HepG2 (cell line): ENCODE measurements around the gene SLC23A2. TPM values are rescaled to one million over a fixed set of nuclear protein-coding genes. Genes with fewer than 3 reads are reported as not detected.

ENCODE experiments used
- ATF6 ChIP-seq: sonication (generic); formaldehyde crosslinking; conservative IDR thresholded peaks from 2 replicates; pipeline ENCODE4 v1.4.0; 2020; ENCODE audit warnings: missing genetic modification reagents
- BORCS8-MEF2B ChIP-seq: sonication (generic); formaldehyde crosslinking; IDR thresholded peaks from 2 replicates; pipeline ENCODE4 v1.8.0; 2022; ENCODE audit warnings: mild to moderate bottlenecking, missing genetic modification reagents
- JDP2 ChIP-seq: sonication (generic); formaldehyde crosslinking; IDR thresholded peaks from 2 replicates; pipeline ENCODE4 v1.8.1; 2022; ENCODE audit warnings: missing genetic modification reagents, borderline replicate concordance
- JUN ChIP-seq: sonication (generic); formaldehyde crosslinking; IDR thresholded peaks from 2 replicates; pipeline ENCODE4 v1.4.0; 2020; ENCODE audit warnings: mild to moderate bottlenecking, missing genetic modification reagents
- KLF16 ChIP-seq, 2 experiments: sonication (generic) in 1 of 2; formaldehyde crosslinking in 1 of 2; IDR thresholded peaks; 2 replicates each; pipeline versions ENCODE4 v1.6.1 to v1.8.0; 2016 to 2023; ENCODE audit warnings: missing genetic modification reagents in 2 of 2, missing compliant biosample characterization in 1 of 2
- NR0B2 ChIP-seq: sonication (generic); formaldehyde crosslinking; IDR thresholded peaks from 2 replicates; pipeline ENCODE4 v1.4.0; 2020; ENCODE audit warnings: mild to moderate bottlenecking, missing genetic modification reagents
- RCOR2 ChIP-seq: IDR thresholded peaks from 2 replicates; pipeline ENCODE4 v1.6.1; 2016; ENCODE audit warnings: missing biosample characterization, missing genetic modification reagents
- STAT6 ChIP-seq: sonication (generic); formaldehyde crosslinking; IDR thresholded peaks from 2 replicates; pipeline ENCODE4 v1.4.0; 2020; ENCODE audit warnings: missing genetic modification reagents, mild to moderate bottlenecking, borderline replicate concordance
- THAP11 ChIP-seq: IDR thresholded peaks from 2 replicates; pipeline ENCODE4 v1.6.1; 2016; ENCODE audit warnings: missing biosample characterization, missing genetic modification reagents
- TOE1 ChIP-seq: sonication (generic); formaldehyde crosslinking; IDR thresholded peaks from 2 replicates; pipeline ENCODE4 v1.4.0; 2020; ENCODE audit warnings: mild to moderate bottlenecking, missing genetic modification reagents
- ZFP82 ChIP-seq: sonication (generic); formaldehyde crosslinking; IDR thresholded peaks from 2 replicates; pipeline ENCODE4 v1.5.1; 2020; ENCODE audit warnings: mild to moderate bottlenecking, missing genetic modification reagents, borderline replicate concordance
- ZNF292 ChIP-seq: sonication (generic); formaldehyde crosslinking; IDR thresholded peaks from 2 replicates; pipeline ENCODE4 v1.8.1; 2022; ENCODE audit warnings: mild to moderate bottlenecking, low read depth, missing genetic modification reagents, borderline replicate concordance
- ZNF768 ChIP-seq: sonication (generic); formaldehyde crosslinking; IDR thresholded peaks from 2 replicates; pipeline ENCODE4 v1.4.0; 2020; ENCODE audit warnings: missing genetic modification reagents
- ZNF775 ChIP-seq: sonication (generic); formaldehyde crosslinking; IDR thresholded peaks from 2 replicates; pipeline ENCODE4 v1.4.0; 2020; ENCODE audit warnings: missing genetic modification reagents, mild to moderate bottlenecking, moderate library complexity, borderline replicate concordance
- ZNF878 ChIP-seq: sonication (generic); formaldehyde crosslinking; IDR thresholded peaks from 2 replicates; pipeline ENCODE4 v1.8.1; 2023; ENCODE audit warnings: mild to moderate bottlenecking, missing genetic modification reagents, moderate library complexity
- polyA plus RNA-seq, 8 experiments: library from polyadenylated mRNA; depleted of rRNA in 3 of 8; stranded (reverse) in 7 of 8; unstranded in 1 of 8; fragments of >200 nt; fragmentation: Illumina TruSeq in 4 of 8; extraction: Trizol in 4 of 8; gene quantifications; 2 replicates each; pipeline versions ENCODE4 v1.2.1 to v1.2.3, GENCODE V29; 2011 to 2016; ENCODE audit warnings: low read depth in 4 of 8, missing spikeins in 1 of 8, mixed read lengths in 1 of 8; ENCODE audit not compliant: insufficient read depth in 1 of 8
- total RNA-seq, 5 experiments: library from RNA; depleted of rRNA; stranded (reverse); fragments of >200 nt; fragmentation: Illumina TruSeq; extraction: Trizol; gene quantifications; 2 replicates each; pipeline ENCODE4 v1.2.3, GENCODE V29; 2016; ENCODE audit warnings: low read depth in 1 of 5
- TF ChIP-seq, protein P1 (sequence below): sonication (generic); formaldehyde crosslinking; IDR thresholded peaks from 2 replicates; pipeline ENCODE4 v1.8.0; 2022; ENCODE audit warnings: missing genetic modification reagents, mild to moderate bottlenecking, inconsistent platforms, borderline replicate concordance
- TF ChIP-seq, protein P2 (sequence below), 2 experiments: sonication (generic) in 1 of 2; formaldehyde crosslinking in 1 of 2; IDR thresholded peaks; 2 replicates each; pipeline versions ENCODE4 v1.4.0 to v1.6.1; 2016 to 2020; ENCODE audit warnings: borderline replicate concordance in 1 of 2, low read depth in 1 of 2, mild to moderate bottlenecking in 1 of 2, missing genetic modification reagents in 1 of 2

The SLC23A2 gene
- total and polyA plus RNA-seq, 2 of the 13 experiments (the other 11 are each of a cell fraction or from before 2014, with no cell fraction given) = 42.2 to 51.2 TPM

DNA sequence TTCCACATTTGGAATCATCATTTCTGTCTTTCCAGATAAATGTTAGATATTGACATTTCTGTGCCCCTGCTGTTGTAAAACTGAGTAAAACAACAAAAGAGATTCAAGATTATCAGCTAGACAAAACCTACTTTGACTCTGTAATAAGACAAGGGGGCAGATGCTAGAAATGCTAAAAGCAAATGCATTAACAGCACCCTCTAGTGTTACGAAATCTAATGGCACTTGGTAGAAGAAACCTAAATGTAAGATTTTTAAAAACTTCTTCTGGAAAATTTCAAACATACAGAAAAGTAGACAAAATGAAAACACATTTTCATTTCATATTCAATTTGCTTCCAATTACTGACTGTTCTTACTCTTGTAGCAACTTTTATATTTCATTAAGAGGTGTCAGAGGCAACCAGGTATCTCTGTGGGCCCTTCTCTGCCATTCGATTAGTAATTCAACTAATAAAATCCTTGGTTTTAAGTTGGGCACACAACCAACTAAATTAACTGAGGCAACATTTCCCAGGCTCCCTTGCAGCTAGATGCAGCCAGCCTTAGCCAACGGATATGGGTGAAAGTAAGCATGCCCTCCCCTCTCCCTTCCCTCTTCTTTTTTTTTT is 45.0 kb downstream of the SLC23A2 start (continued):
- TF ChIP-seq JDP2 (CRISPR knock-in tag) (no peak), BORCS8-MEF2B (CRISPR knock-in tag) (no peak), TOE1 (peak; percentile 75; the same call in 1 of the 2 replicates), KLF16 (CRISPR knock-in tag; IDR thresholded peaks at IDR 0.05) (peak in 1 of 2 experiments; percentile 81; a peak in 2 of 4 replicates), ZNF775 (CRISPR knock-in tag) (no peak), THAP11 (CRISPR knock-in tag) (0 out of 2 replicates have a peak, but pooled peaks have one; percentile 13), JUN (CRISPR knock-in tag) (no peak), ZFP82 (CRISPR knock-in tag) (no peak), ZNF768 (CRISPR knock-in tag) (no peak), NR0B2 (CRISPR knock-in tag) (no peak), ATF6 (CRISPR knock-in tag) (no peak), STAT6 (CRISPR knock-in tag) (no peak), RCOR2 (CRISPR knock-in tag) (peak; percentile 27; the same call in 1 of the 2 replicates), ZNF878 (CRISPR knock-in tag) (no peak), ZNF292 (CRISPR knock-in tag) (no peak)
- TF ChIP-seq, protein P1, sequence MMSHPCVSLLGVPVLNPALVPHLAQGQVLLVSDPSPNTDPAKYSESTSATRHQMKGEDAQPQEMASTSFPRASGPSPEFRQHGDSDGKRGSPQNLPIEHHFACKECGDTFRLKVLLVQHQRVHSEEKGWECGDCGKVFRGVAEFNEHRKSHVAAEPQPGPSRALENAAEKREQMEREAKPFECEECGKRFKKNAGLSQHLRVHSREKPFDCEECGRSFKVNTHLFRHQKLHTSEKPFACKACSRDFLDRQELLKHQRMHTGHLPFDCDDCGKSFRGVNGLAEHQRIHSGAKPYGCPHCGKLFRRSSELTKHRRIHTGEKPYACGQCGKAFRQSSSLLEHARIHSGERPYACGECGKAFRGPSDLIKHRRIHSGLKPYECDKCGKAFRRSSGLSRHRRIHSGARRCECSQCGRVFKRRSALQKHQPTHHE = no peak
- TF ChIP-seq, protein P2, sequence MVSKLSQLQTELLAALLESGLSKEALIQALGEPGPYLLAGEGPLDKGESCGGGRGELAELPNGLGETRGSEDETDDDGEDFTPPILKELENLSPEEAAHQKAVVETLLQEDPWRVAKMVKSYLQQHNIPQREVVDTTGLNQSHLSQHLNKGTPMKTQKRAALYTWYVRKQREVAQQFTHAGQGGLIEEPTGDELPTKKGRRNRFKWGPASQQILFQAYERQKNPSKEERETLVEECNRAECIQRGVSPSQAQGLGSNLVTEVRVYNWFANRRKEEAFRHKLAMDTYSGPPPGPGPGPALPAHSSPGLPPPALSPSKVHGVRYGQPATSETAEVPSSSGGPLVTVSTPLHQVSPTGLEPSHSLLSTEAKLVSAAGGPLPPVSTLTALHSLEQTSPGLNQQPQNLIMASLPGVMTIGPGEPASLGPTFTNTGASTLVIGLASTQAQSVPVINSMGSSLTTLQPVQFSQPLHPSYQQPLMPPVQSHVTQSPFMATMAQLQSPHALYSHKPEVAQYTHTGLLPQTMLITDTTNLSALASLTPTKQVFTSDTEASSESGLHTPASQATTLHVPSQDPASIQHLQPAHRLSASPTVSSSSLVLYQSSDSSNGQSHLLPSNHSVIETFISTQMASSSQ (IDR thresholded peaks at IDR 0.05; ENCODE audit: low read depth) = no peak
- TF ChIP-seq, protein P2 (CRISPR knock-in tag; IDR thresholded peaks at IDR 0.05; ENCODE audit: borderline replicate concordance) = no peak
